Stimulated activated CD8-positive, alpha-beta memory T cell treated with anti-CD3 and anti-CD28 coated beads, Interleukin-7, amount 100 ng/mL, for 4 hours (primary cell): ENCODE measurements around the gene NUP54.

Experiments
- DNase-seq, 2 donors: peaks; one replicate each; pipeline ENCODE4 v3.0.0-alpha.2; 2020; ENCODE audit warnings: low read depth in 2 of 2

Gene NUP54

DNA sequence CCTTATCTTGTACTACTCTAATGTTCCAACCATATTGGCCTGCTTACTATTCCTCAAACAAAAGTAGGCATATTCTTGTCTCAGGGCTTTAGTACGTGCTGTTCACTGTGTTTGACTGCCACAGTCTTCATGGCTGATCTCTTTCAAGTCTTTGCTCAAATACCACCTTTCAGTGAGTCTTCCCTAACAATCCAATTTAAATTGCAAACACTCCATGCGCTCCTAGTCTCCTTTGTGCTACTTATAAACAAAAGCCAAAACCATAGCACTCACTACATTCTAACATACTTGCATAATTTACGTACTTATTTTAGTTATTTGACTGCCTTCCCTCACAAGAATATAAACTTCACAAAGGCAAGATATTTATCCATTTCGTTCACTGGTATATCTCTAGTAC, 75.4 kb downstream of the NUP54 start:
- no peak for DNase-seq

DNA sequence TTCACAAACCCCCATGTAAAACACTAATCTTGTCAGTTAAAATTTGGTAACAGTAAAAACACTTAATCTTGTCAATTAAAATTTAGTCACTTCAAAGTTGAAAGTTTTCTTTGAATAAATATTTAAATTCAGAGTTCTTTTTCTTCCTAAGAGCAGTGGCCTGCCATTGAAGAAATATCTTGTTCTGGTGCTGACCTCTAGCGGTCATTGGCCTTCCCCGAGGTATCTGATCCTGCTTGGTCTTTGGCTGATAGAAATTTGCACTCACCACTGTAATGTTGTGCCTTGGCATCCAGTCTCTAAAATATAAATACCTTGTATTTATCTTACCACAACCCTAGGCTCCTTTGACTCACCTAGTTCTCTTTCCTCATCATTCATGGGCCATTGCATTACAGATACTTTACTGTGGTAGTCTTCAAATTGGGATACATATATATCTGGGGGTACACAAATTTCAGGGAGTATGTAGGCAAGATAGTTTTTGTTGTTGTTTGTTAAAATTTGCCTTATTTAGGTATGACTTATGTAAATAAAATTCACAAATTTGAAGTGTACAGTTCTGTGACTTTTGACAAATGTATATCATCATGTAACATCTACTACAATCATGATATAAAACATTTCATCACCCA, 80.4 kb downstream of the NUP54 start:
- peak; percentile 21 to 49 for DNase-seq

GRCh38 chr4:76066546-76066945, 81.7 kb downstream of the NUP54 start:
- no peak for DNase-seq
